OCI-LY3 (cell line): Measurements from ENCODE around the gene FBXO34.

ENCODE experiments used
- H2AFZ ChIP-seq: fragments of 200-600, 300-600 bp; shearing (Covaris generic); 2 replicates; pipeline ENCODE4 v1.6.0; 2014; ENCODE audit warnings: antibody characterized with exemption, low read depth, low read length
- H3K27ac ChIP-seq: fragments of 200-600, 300-600 bp; sonication (generic); 2 replicates; pipeline ENCODE4 v1.5.1; 2014; ENCODE audit warnings: mild to moderate bottlenecking, low read length, moderate library complexity, mixed read lengths
- H3K27me3 ChIP-seq: fragments of 200-600, 300-600 bp; sonication (generic); 2 replicates; pipeline ENCODE4 v1.6.1; 2014; ENCODE audit warnings: low read depth, low read length, mixed read lengths
- H3K36me3 ChIP-seq: fragments of 200-600, 300-600 bp; sonication (generic); replicated peaks from 2 replicates; pipeline ENCODE3; 2014; ENCODE audit warnings: low read depth, low read length, mixed read lengths
- H3K4me1 ChIP-seq: fragments of 300-600, 200-600 bp; sonication (generic); 2 replicates; pipeline ENCODE4 v1.6.1; 2014; ENCODE audit warnings: low read length, mixed read lengths
- H3K4me2 ChIP-seq: fragments of 200-600, 300-600 bp; sonication (generic); 2 replicates; pipeline ENCODE4 v1.6.1; 2014; ENCODE audit warnings: low read length, mixed read lengths
- H3K4me3 ChIP-seq: fragments of 300-600, 200-600 bp; sonication (generic); 2 replicates; pipeline ENCODE4 v1.5.1; 2014; ENCODE audit warnings: antibody characterized with exemption, mild to moderate bottlenecking, low read length, moderate library complexity
- H3K79me2 ChIP-seq: fragments of 300-600, 200-600 bp; shearing (Covaris generic); 2 replicates; pipeline ENCODE4 v1.6.1; 2014; ENCODE audit warnings: mild to moderate bottlenecking, low read length, mixed read lengths
- H3K9ac ChIP-seq: fragments of 300-600, 200-600 bp; shearing (Covaris generic); 2 replicates; pipeline ENCODE4 v1.6.0; 2014; ENCODE audit warnings: mild to moderate bottlenecking, low read length, moderate library complexity
- H3K9me3 ChIP-seq: fragments of 200-600, 300-600 bp; shearing (Covaris generic); 2 replicates; pipeline ENCODE4 v1.6.1; 2014; ENCODE audit warnings: low read length, mixed read lengths; ENCODE audit not compliant: insufficient read depth
- H4K20me1 ChIP-seq: fragments of 200-600, 300-600 bp; sonication (generic); 2 replicates; pipeline ENCODE4 v1.6.1; 2016; ENCODE audit warnings: low read length, mixed read lengths; ENCODE audit not compliant: insufficient read depth
- EZH2phosphoT487 ChIP-seq: fragments of 200-600 bp; shearing (Covaris generic); IDR thresholded peaks from 2 replicates; pipeline ENCODE4 v1.6.1; 2018; ENCODE audit warnings: antibody characterized with exemption, mixed run types, low read depth
- TF ChIP-seq, protein P1 (sequence below): fragments of 200-600, 300-600 bp; sonication (generic); IDR thresholded peaks from 2 replicates; pipeline ENCODE4 v1.5.1; 2014; ENCODE audit warnings: antibody characterized with exemption, low read length, low read depth

Gene FBXO34

DNA sequence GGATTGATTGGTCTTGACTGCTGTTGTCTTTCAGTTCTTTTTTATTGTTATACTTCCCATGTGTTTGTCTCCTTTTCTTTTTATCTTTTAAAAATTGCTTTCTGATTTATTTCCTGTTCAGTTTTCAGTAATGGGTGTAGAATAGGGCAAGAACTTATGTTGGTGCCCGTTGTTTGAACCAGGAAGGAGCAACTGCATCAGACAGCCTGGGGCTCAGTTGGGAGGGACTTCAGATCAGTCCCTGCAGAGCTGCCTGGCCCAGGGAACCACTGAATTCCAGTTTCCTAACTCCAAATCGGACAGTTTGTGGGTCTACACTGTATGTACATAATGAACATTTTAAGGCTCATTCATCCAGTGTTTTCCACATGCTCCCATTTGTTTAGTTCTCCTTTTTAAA is 64.9 kb downstream of the FBXO34 start:
- Histone ChIP-seq H3K9me3 (no peaks in the 10 kb centered on the region), H3K79me2 (peaks cover 49% of the 10 kb centered on the region), H2AFZ (no peak overlapping the region), H3K36me3 (no peaks in the 10 kb centered on the region), H3K4me2 (no peak overlapping the region), H3K4me3 (no peak overlapping the region), H3K27me3 (no peaks in the 10 kb centered on the region), H3K4me1 (peaks cover 19% of the 10 kb centered on the region), H3K9ac (no peak overlapping the region), H3K27ac (no peak overlapping the region), H4K20me1 (peaks cover 54% of the 10 kb centered on the region)
- TF ChIP-seq, protein P1, sequence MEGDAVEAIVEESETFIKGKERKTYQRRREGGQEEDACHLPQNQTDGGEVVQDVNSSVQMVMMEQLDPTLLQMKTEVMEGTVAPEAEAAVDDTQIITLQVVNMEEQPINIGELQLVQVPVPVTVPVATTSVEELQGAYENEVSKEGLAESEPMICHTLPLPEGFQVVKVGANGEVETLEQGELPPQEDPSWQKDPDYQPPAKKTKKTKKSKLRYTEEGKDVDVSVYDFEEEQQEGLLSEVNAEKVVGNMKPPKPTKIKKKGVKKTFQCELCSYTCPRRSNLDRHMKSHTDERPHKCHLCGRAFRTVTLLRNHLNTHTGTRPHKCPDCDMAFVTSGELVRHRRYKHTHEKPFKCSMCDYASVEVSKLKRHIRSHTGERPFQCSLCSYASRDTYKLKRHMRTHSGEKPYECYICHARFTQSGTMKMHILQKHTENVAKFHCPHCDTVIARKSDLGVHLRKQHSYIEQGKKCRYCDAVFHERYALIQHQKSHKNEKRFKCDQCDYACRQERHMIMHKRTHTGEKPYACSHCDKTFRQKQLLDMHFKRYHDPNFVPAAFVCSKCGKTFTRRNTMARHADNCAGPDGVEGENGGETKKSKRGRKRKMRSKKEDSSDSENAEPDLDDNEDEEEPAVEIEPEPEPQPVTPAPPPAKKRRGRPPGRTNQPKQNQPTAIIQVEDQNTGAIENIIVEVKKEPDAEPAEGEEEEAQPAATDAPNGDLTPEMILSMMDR = no peak
- no peak for TF ChIP-seq EZH2phosphoT487

DNA sequence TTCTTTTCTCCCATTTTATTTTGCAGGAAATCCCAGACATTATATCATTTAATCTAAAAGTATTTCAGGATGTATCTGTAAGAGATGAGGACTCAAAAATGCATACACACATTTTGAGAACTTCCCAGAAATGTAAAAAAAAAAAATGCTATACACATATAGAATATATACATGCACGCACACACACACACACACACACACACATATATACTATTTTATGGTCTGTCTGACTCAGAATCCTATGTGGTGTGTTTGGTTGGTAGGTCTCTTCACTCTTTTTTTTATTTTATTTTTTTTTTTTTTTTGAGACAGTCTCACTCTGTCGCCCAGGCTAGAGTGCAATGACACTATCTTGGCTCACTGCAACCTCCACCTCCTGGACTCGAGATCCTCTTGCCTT is 65.5 kb downstream of the FBXO34 start:
- H3K79me2 ChIP-seq = peaks cover 49% of the 10 kb centered on the region

DNA sequence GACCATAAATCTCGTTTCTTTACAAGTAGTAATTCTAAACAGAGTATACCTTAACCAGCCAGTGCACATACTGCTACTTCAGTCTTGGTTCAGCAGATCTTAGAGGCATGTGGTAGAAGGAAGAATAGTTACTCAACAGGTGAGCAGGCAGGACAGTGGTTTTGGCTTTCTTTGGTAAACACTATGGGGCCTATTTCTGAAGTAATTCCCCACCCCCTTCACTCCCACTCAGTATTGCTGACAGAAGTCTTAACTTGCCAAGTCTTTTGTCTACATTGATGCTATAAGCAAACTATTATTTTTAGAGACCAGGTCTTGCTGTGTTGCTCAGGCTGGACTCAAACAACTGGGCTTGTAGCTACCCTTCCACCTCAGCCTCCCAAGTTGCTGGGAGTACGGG is 68.5 kb downstream of the FBXO34 start:
- Histone ChIP-seq H3K79me2 (peaks cover 29% of the 10 kb centered on the region), H4K20me1 (peaks cover 48% of the 10 kb centered on the region)

More for the DNA sequence above, 65.5 kb downstream of the FBXO34 start:
- H3K4me1 ChIP-seq = peaks cover 19% of the 10 kb centered on the region
- no peaks in the 10 kb centered on the region for H3K36me3 ChIP-seq
- H3K27me3 ChIP-seq = no peaks in the 10 kb centered on the region
- no peak overlapping the region for H3K4me2 ChIP-seq
- peaks cover 59% of the 10 kb centered on the region for H4K20me1 ChIP-seq
- H3K9ac ChIP-seq = no peak overlapping the region
- H3K9me3 ChIP-seq = no peaks in the 10 kb centered on the region
- no peak overlapping the region for H3K4me3 ChIP-seq
- no peak overlapping the region for H3K27ac ChIP-seq
- TF ChIP-seq, protein P1 = no peak
- TF ChIP-seq EZH2phosphoT487 = no peak
- no peak overlapping the region for H2AFZ ChIP-seq

DNA sequence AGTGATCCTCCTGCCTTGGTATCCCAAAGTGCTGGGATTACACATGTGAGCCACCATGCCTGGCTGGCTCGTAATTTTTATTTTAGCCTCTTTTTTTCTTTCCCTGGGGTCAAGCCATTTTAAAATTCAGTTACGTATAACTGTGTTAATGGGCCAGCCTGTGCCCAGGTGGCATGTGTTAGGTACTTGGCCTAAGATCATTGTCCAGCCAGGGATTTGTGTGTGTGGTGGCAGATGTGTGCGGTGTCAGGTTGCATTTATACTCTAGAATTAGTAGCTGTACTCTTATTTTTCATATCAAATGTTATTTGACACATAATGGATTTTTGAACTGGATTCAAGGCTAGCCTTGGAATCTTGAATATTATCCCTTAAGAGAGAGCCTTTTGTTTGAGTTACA is 69.3 kb downstream of the FBXO34 start:
- H3K36me3 ChIP-seq = no peaks in the 10 kb centered on the region
- H3K79me2 ChIP-seq = peaks cover 31% of the 10 kb centered on the region
- TF ChIP-seq, protein P1 = no peak
- no peak for TF ChIP-seq EZH2phosphoT487
- H3K4me3 ChIP-seq = no peak overlapping the region
- H3K27me3 ChIP-seq = no peaks in the 10 kb centered on the region
- no peaks in the 10 kb centered on the region for H3K9me3 ChIP-seq
- H3K4me2 ChIP-seq = no peak overlapping the region
- no peak overlapping the region for H3K27ac ChIP-seq
- H2AFZ ChIP-seq = no peak overlapping the region
- H4K20me1 ChIP-seq = peaks cover 48% of the 10 kb centered on the region
- no peaks in the 10 kb centered on the region for H3K4me1 ChIP-seq
- H3K9ac ChIP-seq = no peak overlapping the region

More for the DNA sequence above, 68.5 kb downstream of the FBXO34 start:
- no peak overlapping the region for H3K27ac ChIP-seq
- H3K9me3 ChIP-seq = no peaks in the 10 kb centered on the region
- H3K9ac ChIP-seq = no peak overlapping the region
- no peaks in the 10 kb centered on the region for H3K4me1 ChIP-seq
- H3K36me3 ChIP-seq = no peaks in the 10 kb centered on the region
- H3K4me3 ChIP-seq = no peak overlapping the region
- TF ChIP-seq, protein P1 = no peak
- no peak for TF ChIP-seq EZH2phosphoT487
- no peak overlapping the region for H3K4me2 ChIP-seq
- H3K27me3 ChIP-seq = no peaks in the 10 kb centered on the region
- H2AFZ ChIP-seq = no peak overlapping the region
